ENCODE data around the gene CEP152.

GRCh38 chr15:48802257-48802656, 8.6 kb downstream of the CEP152 start:
- no peak for TF ChIP-seq EZH2phosphoT487 (conservative IDR thresholded peaks at IDR 0.05; ENCODE audit: low read length)
- TF ChIP-seq CTCF (IDR thresholded peaks at IDR 0.05; ENCODE audit: insufficient read depth, low read length, poor library complexity, severe bottlenecking): no peak

All from SU-DHL-6 (cell line).